Measurements from ENCODE around the gene SPOPL.

The SPOPL gene

DNA sequence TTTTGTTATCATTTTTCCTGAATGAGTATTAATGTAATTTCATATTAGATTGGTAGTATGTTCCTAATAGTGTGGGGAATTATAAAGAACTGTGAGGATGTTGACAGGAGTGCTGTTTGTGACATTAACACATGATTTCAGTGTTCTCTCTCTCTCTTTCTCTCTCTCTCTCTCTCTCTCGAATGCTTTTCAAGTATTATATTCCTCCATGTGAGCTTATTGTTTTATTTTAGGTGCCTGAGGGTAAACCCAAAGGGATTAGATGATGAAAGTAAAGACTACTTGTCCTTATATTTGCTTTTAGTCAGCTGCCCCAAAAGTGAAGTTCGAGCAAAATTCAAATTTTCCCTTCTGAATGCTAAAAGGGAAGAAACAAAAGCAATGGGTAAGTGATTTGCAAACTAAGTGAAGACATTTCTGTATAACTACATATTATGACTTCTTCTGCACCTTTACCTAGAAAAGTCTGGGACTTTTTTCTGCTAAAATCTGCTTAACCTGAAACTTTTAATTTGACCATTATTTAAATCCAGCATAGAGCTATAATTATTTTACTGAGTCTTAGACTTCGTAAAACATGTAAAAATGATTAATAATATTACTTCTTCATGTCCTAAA, 49.2 kb downstream of the SPOPL start:
- peaks cover 5 to 24% of the 10 kb centered on the region in 2 donors for H3K4me1 Mint-ChIP-seq (ENCODE audit: low read depth in 2 of 2)
- DNase-seq = no peak
- H3K27ac Mint-ChIP-seq = peak overlapping the region in 1 of 2 donors; percentile 26
- H3K9me3 Mint-ChIP-seq = no peaks in the 10 kb centered on the region
- peaks cover 30% of the 10 kb centered on the region for H3K36me3 Mint-ChIP-seq (ENCODE audit: insufficient read depth)
- H3K4me3 Mint-ChIP-seq = no peak overlapping the region
- ATAC-seq (replicated peaks) = no peak
- H3K27me3 Mint-ChIP-seq = no peaks in the 10 kb centered on the region

DNA sequence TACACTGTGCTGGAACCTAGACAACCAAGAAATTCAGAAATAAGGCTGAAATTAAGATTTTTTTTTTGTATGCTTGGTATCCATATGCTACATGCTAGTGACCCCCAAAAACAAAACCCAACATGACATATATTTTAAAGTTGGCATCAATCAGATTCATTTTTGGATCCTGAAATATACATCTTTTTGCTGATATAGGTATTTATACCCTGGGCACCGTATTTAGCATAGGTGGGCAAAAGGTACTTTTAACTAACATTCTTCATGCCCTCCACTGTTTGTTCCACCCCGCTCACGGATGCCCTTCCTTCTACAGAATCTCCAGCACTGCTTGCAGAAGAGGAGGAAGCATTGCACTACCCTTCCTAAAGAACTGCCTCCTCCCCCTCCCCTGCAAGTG, 52.6 kb downstream of the SPOPL start:
- H3K36me3 Mint-ChIP-seq (ENCODE audit: insufficient read depth) = peaks cover 33% of the 10 kb centered on the region
- no peak overlapping the region for H3K27ac Mint-ChIP-seq
- H3K27me3 Mint-ChIP-seq = no peaks in the 10 kb centered on the region

DNA sequence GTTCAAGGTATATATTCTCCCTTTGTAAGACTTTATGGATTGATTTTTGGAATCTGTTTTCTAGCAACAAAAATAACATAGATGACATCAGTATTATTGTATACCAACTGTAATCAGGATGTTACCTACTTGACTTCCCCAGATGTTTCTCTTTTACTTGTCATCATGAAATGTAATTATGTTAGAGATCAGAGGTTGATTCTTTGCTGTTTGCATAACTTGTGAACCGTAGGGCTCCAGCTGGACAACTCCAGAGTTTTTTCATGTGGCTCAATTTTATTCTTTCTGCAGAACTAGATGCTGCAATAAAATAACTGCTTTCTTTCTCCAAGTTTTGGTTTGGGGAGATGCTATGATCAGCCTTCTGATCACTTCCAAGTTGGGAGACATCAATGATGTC, 58.1 kb downstream of the SPOPL start:
- ATAC-seq (replicated peaks) = no peak
- no peaks in the 10 kb centered on the region for H3K9me3 Mint-ChIP-seq

More for the DNA sequence above, 52.6 kb downstream of the SPOPL start:
- H3K4me3 Mint-ChIP-seq = no peak overlapping the region
- ATAC-seq (replicated peaks) = no peak
- DNase-seq = no peak
- H3K4me1 Mint-ChIP-seq (ENCODE audit: low read depth in 2 of 2) = peaks cover 0 to 12% of the 10 kb centered on the region in 2 donors
- H3K9me3 Mint-ChIP-seq = no peaks in the 10 kb centered on the region

DNA sequence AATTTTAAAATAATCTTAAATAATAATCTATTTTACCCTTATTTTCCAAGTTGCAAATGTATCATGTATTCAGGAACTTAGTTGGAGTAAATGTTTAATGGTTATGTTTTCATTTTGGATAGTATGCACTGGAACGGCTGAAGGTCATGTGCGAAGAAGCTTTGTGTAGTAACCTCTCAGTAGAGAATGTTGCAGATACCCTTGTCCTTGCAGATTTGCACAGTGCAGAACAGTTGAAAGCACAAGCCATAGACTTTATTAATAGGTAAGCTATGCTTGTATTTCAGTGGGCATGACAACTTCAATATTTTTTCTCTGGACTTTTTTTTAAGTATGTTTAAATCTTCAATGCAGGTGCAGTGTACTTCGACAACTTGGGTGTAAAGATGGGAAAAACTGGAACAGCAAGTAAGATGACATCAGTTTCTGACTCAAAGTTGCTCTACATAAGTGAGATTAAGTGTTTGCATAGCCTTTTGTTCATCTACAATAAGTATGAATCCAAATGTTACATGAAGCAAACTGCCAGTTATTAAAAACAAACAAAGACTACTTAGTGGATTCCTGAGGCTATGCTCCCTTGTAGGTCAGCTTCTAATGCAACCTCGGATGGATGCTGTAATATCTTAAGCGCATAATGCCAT, 63.1 kb downstream of the SPOPL start:
- Mint-ChIP-seq H3K27ac (no peak overlapping the region), H3K4me1 (ENCODE audit: low read depth in 2 of 2) (no peaks in the 10 kb centered on the region), H3K9me3 (no peaks in the 10 kb centered on the region), H3K36me3 (ENCODE audit: insufficient read depth) (peaks cover 20% of the 10 kb centered on the region), H3K27me3 (no peaks in the 10 kb centered on the region), H3K4me3 (no peak overlapping the region)
- ATAC-seq (replicated peaks) = no peak
- DNase-seq = no peak

More for the DNA sequence above, 58.1 kb downstream of the SPOPL start:
- Mint-ChIP-seq H3K27ac (no peak overlapping the region), H3K4me3 (no peak overlapping the region), H3K4me1 (ENCODE audit: low read depth in 2 of 2) (no peaks in the 10 kb centered on the region), H3K27me3 (no peaks in the 10 kb centered on the region), H3K36me3 (ENCODE audit: insufficient read depth) (peaks cover 22% of the 10 kb centered on the region)
- DNase-seq = no peak

DNA sequence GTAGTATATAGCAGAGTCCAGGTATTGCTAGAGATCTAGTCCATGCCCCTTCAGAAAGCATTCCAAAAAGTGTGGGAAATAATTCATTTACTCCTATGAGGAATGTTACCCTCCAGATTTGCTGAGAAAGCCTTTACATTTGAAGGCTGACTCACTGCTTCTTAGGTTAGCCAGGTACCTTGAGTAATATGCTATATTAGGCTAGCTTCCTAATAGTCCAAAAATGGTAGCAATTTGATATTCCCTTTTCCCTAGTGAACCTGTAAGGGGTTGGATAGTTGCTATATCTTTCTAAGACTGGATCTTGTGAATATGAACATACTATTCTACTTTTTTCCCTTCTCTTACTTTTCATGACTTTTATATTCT, 63.6 kb downstream of the SPOPL start:
- Mint-ChIP-seq H3K27me3 (no peaks in the 10 kb centered on the region), H3K36me3 (ENCODE audit: insufficient read depth) (peaks cover 25% of the 10 kb centered on the region)

DNA sequence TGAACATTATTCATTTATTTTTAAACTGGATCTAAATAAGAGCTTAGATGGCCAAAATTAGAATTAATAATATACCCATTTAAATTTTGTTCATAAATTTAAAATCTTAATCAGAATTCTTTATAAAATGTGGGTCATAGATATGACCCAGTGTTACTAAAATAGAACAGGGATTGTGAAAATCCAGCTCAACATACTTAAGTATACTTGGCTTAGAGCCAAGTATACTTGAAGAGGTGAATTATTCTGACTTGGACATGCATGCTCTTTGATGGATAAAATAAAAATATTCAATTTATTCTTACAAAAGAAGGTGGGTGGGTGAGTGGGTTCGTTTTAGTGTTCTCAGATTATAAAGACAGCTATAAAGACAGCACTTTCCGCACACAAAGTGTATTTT, 70.7 kb downstream of the SPOPL start:
- no peak for ATAC-seq (replicated peaks)
- Mint-ChIP-seq H3K4me1 (ENCODE audit: low read depth in 2 of 2) (no peaks in the 10 kb centered on the region), H3K9me3 (peaks cover 2 to 7% of the 10 kb centered on the region in 2 donors), H3K4me3 (no peak overlapping the region), H3K27ac (no peak overlapping the region), H3K27me3 (no peaks in the 10 kb centered on the region), H3K36me3 (ENCODE audit: insufficient read depth) (peaks cover 14% of the 10 kb centered on the region)
- no peak for DNase-seq

More for the DNA sequence above, 63.6 kb downstream of the SPOPL start:
- DNase-seq (no peak), ATAC-seq (replicated peaks) (no peak)
- H3K4me3 Mint-ChIP-seq = no peak overlapping the region
- no peaks in the 10 kb centered on the region for H3K4me1 Mint-ChIP-seq (ENCODE audit: low read depth in 2 of 2)
- no peaks in the 10 kb centered on the region for H3K9me3 Mint-ChIP-seq
- H3K27ac Mint-ChIP-seq = no peak overlapping the region

DNA sequence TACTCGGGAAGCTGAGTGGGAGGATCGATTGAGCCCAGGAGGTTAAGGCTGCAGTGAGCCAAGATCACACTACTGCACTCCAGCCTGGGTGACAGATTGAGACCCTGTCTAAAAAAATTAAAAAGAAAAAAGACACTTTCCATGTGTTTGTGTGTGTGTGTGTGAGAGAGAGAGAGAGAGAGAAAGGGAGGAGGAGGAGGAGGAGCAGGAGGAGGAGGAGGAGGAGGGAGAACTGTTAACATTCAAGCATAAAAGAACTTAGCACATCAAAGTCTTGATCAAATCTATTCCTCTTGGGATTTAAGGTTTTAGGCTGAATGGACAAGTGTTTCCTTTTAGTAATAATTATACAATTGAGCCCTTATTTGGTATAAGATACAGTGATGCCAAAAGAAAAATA, 75.5 kb downstream of the SPOPL start:
- no peaks in the 10 kb centered on the region for H3K4me1 Mint-ChIP-seq (ENCODE audit: low read depth in 2 of 2)
- ATAC-seq (replicated peaks) (no peak), DNase-seq (no peak)
- H3K27me3 Mint-ChIP-seq = no peaks in the 10 kb centered on the region
- H3K36me3 Mint-ChIP-seq (ENCODE audit: insufficient read depth) = peaks cover 3% of the 10 kb centered on the region
- peaks cover 2 to 7% of the 10 kb centered on the region in 2 donors for H3K9me3 Mint-ChIP-seq
- H3K4me3 Mint-ChIP-seq = no peak overlapping the region
- H3K27ac Mint-ChIP-seq = peak overlapping the region in 1 of 2 donors; percentile 21

DNA sequence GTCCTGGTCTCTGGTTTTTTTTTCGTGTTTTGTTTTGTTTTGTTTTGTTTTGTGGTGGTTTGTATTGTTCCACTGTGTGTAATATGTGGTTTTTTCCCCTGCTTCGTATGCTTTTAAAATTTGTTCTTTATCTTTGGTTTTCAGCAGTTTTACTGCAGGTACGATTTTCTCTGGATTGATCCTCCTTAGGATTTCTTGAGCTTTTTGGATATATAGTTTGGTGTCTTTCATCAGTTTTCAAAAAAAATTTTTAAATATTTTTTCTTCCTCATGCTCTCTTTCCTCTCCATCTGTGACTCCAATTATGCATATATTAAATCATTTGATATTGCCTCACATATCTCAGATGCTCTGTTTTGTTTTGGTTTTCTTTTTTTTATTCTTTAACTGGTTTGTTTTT, 78.0 kb downstream of the SPOPL start:
- peaks cover 2 to 6% of the 10 kb centered on the region in 2 donors for H3K9me3 Mint-ChIP-seq
- DNase-seq = no peak
- no peak overlapping the region for H3K4me3 Mint-ChIP-seq
- H3K36me3 Mint-ChIP-seq (ENCODE audit: insufficient read depth) = peaks cover 3% of the 10 kb centered on the region
- ATAC-seq (replicated peaks) = no peak
- no peaks in the 10 kb centered on the region for H3K27me3 Mint-ChIP-seq
- H3K4me1 Mint-ChIP-seq (ENCODE audit: low read depth in 2 of 2) = no peaks in the 10 kb centered on the region
- no peak overlapping the region for H3K27ac Mint-ChIP-seq

DNA sequence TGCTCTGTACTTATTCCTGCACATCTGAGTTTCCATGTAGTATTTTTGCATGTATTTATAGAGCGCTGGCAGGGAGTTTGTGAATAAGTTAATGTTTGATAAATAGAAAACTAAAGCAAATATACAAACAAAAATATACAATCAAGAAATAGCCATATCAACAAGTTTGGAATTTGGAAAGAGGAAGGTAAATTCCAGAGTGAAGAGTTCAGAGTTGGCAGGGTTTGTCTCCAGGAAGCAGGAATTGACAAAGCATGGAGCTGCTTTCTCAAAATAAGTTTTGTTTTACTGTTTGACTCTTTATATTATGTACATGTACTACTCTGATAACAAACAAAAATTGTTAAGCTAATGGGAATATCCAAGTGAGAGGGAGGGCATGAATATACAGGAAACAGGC, 80.3 kb downstream of the SPOPL start:
- H3K9me3 Mint-ChIP-seq = no peaks in the 10 kb centered on the region

DNA sequence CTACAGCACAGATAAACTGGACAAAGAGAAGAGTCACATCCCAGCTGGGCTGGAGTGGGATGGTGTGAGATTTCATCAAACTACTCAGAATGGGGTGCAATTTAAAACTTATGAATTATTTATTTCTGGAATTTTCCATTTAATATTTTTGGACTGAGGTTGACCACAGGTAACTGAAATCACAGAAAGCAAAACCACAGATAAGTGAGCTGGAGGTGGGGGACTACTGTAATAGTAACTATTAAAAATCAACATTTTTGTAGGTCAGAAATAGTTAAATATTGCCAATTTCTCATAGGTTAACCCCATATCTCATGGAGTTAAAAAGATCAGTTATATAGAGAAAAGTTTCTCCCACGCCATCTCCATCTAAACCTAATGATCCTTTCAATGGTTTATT, 88.1 kb downstream of the SPOPL start:
- Mint-ChIP-seq H3K9me3 (no peaks in the 10 kb centered on the region), H3K4me1 (ENCODE audit: low read depth in 2 of 2) (no peaks in the 10 kb centered on the region), H3K36me3 (ENCODE audit: insufficient read depth) (peaks cover 8% of the 10 kb centered on the region), H3K4me3 (no peak overlapping the region), H3K27ac (no peak overlapping the region), H3K27me3 (no peaks in the 10 kb centered on the region)
- ATAC-seq (replicated peaks) = no peak
- DNase-seq = no peak

More for the DNA sequence above, 80.3 kb downstream of the SPOPL start:
- ATAC-seq (replicated peaks) (no peak), DNase-seq (no peak)
- peaks cover 3% of the 10 kb centered on the region for H3K36me3 Mint-ChIP-seq (ENCODE audit: insufficient read depth)
- no peaks in the 10 kb centered on the region for H3K4me1 Mint-ChIP-seq (ENCODE audit: low read depth in 2 of 2)
- no peak overlapping the region for H3K4me3 Mint-ChIP-seq
- no peak overlapping the region for H3K27ac Mint-ChIP-seq
- no peaks in the 10 kb centered on the region for H3K27me3 Mint-ChIP-seq

DNA sequence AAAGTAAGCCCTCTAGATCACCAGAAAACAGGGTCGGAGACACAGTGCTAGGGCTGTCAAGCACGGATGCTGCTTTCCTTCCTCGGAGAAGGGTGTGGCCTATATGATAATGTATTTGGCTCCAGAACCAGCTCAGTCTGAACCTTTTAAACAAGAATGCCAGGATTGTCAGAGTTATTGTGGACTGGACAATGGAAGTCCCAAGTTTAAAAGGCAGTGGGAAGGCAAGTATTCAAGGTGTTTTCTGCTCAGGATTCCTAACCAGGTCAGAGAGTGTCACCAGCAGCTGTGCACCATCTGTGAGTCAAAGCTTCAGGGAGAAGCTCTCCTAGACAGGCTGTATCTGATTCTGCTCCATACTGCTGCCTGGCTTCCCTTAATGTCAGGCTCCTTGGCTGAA, 94.8 kb downstream of the SPOPL start:
- DNase-seq (no peak), ATAC-seq (replicated peaks) (no peak)
- H3K27me3 Mint-ChIP-seq = no peaks in the 10 kb centered on the region
- H3K4me3 Mint-ChIP-seq = no peak overlapping the region
- H3K27ac Mint-ChIP-seq = no peak overlapping the region
- H3K36me3 Mint-ChIP-seq (ENCODE audit: insufficient read depth) = no peaks in the 10 kb centered on the region
- no peaks in the 10 kb centered on the region for H3K9me3 Mint-ChIP-seq
- H3K4me1 Mint-ChIP-seq (ENCODE audit: low read depth in 2 of 2) = no peaks in the 10 kb centered on the region

DNA sequence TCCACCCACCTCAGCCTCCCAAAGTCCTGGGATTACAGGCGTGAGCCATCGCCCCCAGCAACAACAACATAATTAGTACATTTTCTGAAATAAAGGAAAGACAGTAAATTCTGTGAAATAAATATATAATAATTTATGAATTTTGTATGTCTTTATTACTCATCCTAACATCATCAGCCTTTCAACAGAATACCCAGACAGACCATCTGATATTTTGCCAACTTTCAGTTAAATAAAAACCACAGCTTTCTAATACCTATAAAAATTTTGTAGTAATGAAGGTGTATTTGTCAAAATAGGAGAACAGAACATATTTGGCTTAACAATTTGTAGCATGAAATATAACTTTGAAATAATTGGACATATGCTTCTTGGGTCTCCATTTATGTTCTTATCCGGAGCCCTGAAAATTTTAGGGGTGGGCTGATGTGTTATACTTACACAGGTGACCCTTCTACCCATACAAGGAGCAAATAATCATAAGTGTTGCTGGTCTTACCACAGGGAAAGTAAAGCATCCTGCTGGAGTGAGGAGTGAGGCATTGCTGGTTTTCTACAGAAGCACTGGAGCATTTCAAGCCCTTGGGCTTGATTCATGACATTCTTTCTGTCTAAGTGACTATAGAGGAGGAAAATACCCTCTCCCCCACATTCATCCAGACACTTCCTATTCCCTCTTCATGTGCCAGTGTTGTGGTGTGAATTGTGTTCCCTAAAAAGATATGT, 99.3 kb downstream of the SPOPL start:
- no peak overlapping the region for H3K27ac Mint-ChIP-seq
- ATAC-seq (replicated peaks) = no peak
- no peaks in the 10 kb centered on the region for H3K9me3 Mint-ChIP-seq
- H3K36me3 Mint-ChIP-seq (ENCODE audit: insufficient read depth) = no peaks in the 10 kb centered on the region
- no peak for DNase-seq
- H3K4me3 Mint-ChIP-seq = no peak overlapping the region
- no peaks in the 10 kb centered on the region for H3K27me3 Mint-ChIP-seq
- H3K4me1 Mint-ChIP-seq (ENCODE audit: low read depth in 2 of 2) = no peaks in the 10 kb centered on the region

DNA sequence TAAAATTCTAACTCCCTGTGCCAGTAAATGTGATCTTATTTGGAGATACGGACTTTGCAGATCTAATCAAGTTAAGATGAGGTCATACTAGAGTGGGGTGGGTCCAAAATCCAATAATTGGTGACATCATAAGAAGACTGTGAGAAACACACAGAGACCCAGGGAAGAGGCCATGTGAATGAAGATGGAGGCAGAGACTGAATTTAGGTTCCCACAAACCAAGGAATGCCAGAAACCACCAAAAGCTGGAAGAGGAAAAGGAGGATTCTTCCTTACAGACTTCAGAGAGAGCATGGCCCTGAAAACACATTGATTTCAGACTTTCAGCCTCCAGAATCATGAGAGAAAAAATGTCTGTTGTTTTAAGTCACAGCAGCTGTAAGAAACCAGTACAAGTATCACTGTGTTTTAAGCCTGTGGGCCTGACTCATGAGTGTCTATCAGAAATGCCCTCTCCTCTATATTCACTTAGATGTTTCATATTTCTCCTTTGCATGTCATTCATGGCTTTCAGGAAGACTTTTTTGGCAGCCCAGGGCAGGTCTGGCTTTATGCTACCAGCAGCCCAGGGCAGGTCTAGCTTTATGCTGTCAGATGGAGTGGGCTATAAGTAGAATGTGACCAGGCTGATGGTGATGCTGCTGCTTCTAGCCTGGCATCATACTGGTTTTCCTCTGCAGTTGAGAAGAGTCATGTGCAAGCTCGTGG, 100.0 kb downstream of the SPOPL start:
- H3K9me3 Mint-ChIP-seq = no peaks in the 10 kb centered on the region
- no peaks in the 10 kb centered on the region for H3K36me3 Mint-ChIP-seq (ENCODE audit: insufficient read depth)
- H3K27me3 Mint-ChIP-seq = no peaks in the 10 kb centered on the region
- H3K27ac Mint-ChIP-seq = no peak overlapping the region
- ATAC-seq (replicated peaks) (no peak), DNase-seq (no peak)
- no peak overlapping the region for H3K4me3 Mint-ChIP-seq
- no peaks in the 10 kb centered on the region for H3K4me1 Mint-ChIP-seq (ENCODE audit: low read depth in 2 of 2)

DNA sequence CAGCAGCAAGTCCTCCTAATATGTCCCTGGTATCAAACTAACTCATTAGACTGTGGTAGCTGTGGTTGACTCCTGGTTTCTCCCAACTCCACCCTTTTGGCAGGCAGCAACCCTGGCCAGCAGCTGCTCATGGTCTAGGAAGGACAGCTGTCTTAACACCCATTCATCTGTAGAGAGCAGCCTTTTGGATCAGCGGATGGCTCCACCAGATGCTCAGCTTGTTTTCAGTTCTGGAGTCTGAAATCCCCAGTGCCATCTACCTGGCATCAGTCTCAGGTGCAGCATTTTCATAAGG, 100.5 kb downstream of the SPOPL start:
- Mint-ChIP-seq H3K36me3 (ENCODE audit: insufficient read depth) (no peaks in the 10 kb centered on the region), H3K9me3 (no peaks in the 10 kb centered on the region), H3K27me3 (no peaks in the 10 kb centered on the region), H3K4me1 (ENCODE audit: low read depth in 2 of 2) (no peaks in the 10 kb centered on the region), H3K27ac (no peak overlapping the region), H3K4me3 (no peak overlapping the region)
- no peak for DNase-seq
- no peak for ATAC-seq (replicated peaks)
